Activated naive CD4-positive, alpha-beta T cell treated with anti-CD3 and anti-CD28 coated beads, Interleukin-2, amount 50 U/mL, for 72 hours (primary cell): ENCODE data around the gene CUBN. TPM values are rescaled to one million over a fixed set of nuclear protein-coding genes. Genes with fewer than 3 reads are reported as not detected.

Experiments used
- ATAC-seq, 2 donors: fragments of 150-1000 bp; cut with Tn5 transposase; 2 replicates each; pipeline ENCODE4 v1.10.0; 2021; ENCODE audit warnings: mild to moderate bottlenecking in 2 of 2, moderate library complexity in 2 of 2
- DNase-seq, 2 donors: peaks; one replicate each; pipeline ENCODE4 v3.0.0; 2021 to 2022; ENCODE audit warnings: low spot score in 2 of 2
- H3K27ac Mint-ChIP-seq, 2 donors: one replicate each; pipeline ENCODE4 v1.8.0; 2022; ENCODE audit warnings: mild to moderate bottlenecking in 2 of 2, mixed read lengths in 2 of 2
- H3K36me3 Mint-ChIP-seq, 2 donors: one replicate each; pipeline ENCODE4 v1.8.0; 2022; ENCODE audit warnings: mixed read lengths in 2 of 2
- H3K9me3 Mint-ChIP-seq, 2 donors: one replicate each; pipeline ENCODE4 v1.8.0; 2022; ENCODE audit warnings: mixed read lengths in 2 of 2
- total RNA-seq, 2 donors: library from RNA; stranded (reverse); gene quantifications; one replicate each; pipeline ENCODE4 v1.2.3, GENCODE V29; 2022

CUBN gene
- total RNA-seq, 2 donors from 2014 or later: 0.32 to 1.1 TPM

GRCh38 chr10:17047908-17048307, 81.7 kb downstream of the CUBN start:
- ATAC-seq (no peak), DNase-seq (no peak)
- peaks cover 0 to 22% of the 10 kb centered on the region in 2 donors for H3K9me3 Mint-ChIP-seq
- H3K36me3 Mint-ChIP-seq: peaks cover 5 to 25% of the 10 kb centered on the region in 2 donors
- no peak overlapping the region for H3K27ac Mint-ChIP-seq

- ATAC-seq (no peak), DNase-seq (no peak)
- H3K27ac Mint-ChIP-seq: no peak overlapping the region
- H3K9me3 Mint-ChIP-seq: peaks cover 0 to 18% of the 10 kb centered on the region in 2 donors
- H3K36me3 Mint-ChIP-seq: peaks cover 5 to 19% of the 10 kb centered on the region in 2 donors
Observed at GRCh38 chr10:17046989-17047388, 82.6 kb downstream of the CUBN start.

GRCh38 chr10:17043586-17043985, 86.0 kb downstream of the CUBN start:
- Mint-ChIP-seq H3K27ac (no peak overlapping the region), H3K36me3 (no peaks in the 10 kb centered on the region), H3K9me3 (no peaks in the 10 kb centered on the region)
- DNase-seq: no peak
- ATAC-seq: no peak

GRCh38 chr10:17041626-17042520, 87.7 kb downstream of the CUBN start:
- Mint-ChIP-seq H3K36me3 (no peaks in the 10 kb centered on the region), H3K27ac (no peak overlapping the region), H3K9me3 (peaks cover 0 to 5% of the 10 kb centered on the region in 2 donors)
- no peak for DNase-seq
- ATAC-seq: no peak

GRCh38 chr10:17038627-17039026, 91.0 kb downstream of the CUBN start:
- DNase-seq (no peak), ATAC-seq (no peak)
- Mint-ChIP-seq H3K9me3 (peaks cover 0 to 21% of the 10 kb centered on the region in 2 donors), H3K36me3 (peaks cover 0 to 16% of the 10 kb centered on the region in 2 donors), H3K27ac (no peak overlapping the region)

GRCh38 chr10:17037910-17038309, 91.7 kb downstream of the CUBN start:
- DNase-seq (no peak), ATAC-seq (no peak)
- Mint-ChIP-seq H3K27ac (no peak overlapping the region), H3K36me3 (peaks cover 0 to 23% of the 10 kb centered on the region in 2 donors), H3K9me3 (peaks cover 0 to 25% of the 10 kb centered on the region in 2 donors)

GRCh38 chr10:17035446-17035845, 94.2 kb downstream of the CUBN start:
- no peak for ATAC-seq
- Mint-ChIP-seq H3K9me3 (peaks cover 0 to 34% of the 10 kb centered on the region in 2 donors), H3K36me3 (peaks cover 4 to 30% of the 10 kb centered on the region in 2 donors), H3K27ac (no peak overlapping the region)
- DNase-seq: no peak

GRCh38 chr10:17033529-17034260, 95.9 kb downstream of the CUBN start:
- DNase-seq: no peak
- peaks cover 4 to 30% of the 10 kb centered on the region in 2 donors for H3K36me3 Mint-ChIP-seq
- H3K27ac Mint-ChIP-seq: no peak overlapping the region
- no peak for ATAC-seq
- peaks cover 0 to 34% of the 10 kb centered on the region in 2 donors for H3K9me3 Mint-ChIP-seq

- H3K36me3 Mint-ChIP-seq: peaks cover 4 to 30% of the 10 kb centered on the region in 2 donors
- peaks cover 0 to 29% of the 10 kb centered on the region in 2 donors for H3K9me3 Mint-ChIP-seq
- H3K27ac Mint-ChIP-seq: peak overlapping the region in 1 of 2 donors; percentile 12
- ATAC-seq (no peak), DNase-seq (no peak)
Observed at GRCh38 chr10:17031637-17032635, 97.7 kb downstream of the CUBN start.

GRCh38 chr10:17029581-17030271, 99.9 kb downstream of the CUBN start:
- peak overlapping the region; percentile 92 to 97 for H3K27ac Mint-ChIP-seq
- DNase-seq: peak; percentile 66 to 81
- peaks cover 4 to 23% of the 10 kb centered on the region in 2 donors for H3K36me3 Mint-ChIP-seq
- ATAC-seq: peak; percentile 17 to 23
- H3K9me3 Mint-ChIP-seq: peaks cover 0 to 22% of the 10 kb centered on the region in 2 donors

- Mint-ChIP-seq H3K36me3 (peaks cover 4 to 20% of the 10 kb centered on the region in 2 donors), H3K9me3 (peaks cover 0 to 18% of the 10 kb centered on the region in 2 donors), H3K27ac (peak overlapping the region; percentile 92 to 97)
- no peak for DNase-seq
- peak in 1 of 2 donors; percentile 0 for ATAC-seq
Observed at GRCh38 chr10:17029239-17029580, 100.4 kb downstream of the CUBN start.

GRCh38 chr10:17028798-17029197, 100.8 kb downstream of the CUBN start:
- ATAC-seq (no peak), DNase-seq (no peak)
- Mint-ChIP-seq H3K36me3 (peaks cover 4 to 15% of the 10 kb centered on the region in 2 donors), H3K9me3 (peaks cover 0 to 15% of the 10 kb centered on the region in 2 donors), H3K27ac (peak overlapping the region; percentile 92 to 97)

GRCh38 chr10:17026686-17027485, 102.7 kb downstream of the CUBN start:
- ATAC-seq: peak; percentile 56 to 65
- peak overlapping the region; percentile 95 to 97 for H3K27ac Mint-ChIP-seq
- DNase-seq: peak; percentile 68 to 77
- H3K9me3 Mint-ChIP-seq: peaks cover 0 to 4% of the 10 kb centered on the region in 2 donors
- peaks cover 4% of the 10 kb centered on the region in 2 donors for H3K36me3 Mint-ChIP-seq

- Mint-ChIP-seq H3K36me3 (no peaks in the 10 kb centered on the region), H3K27ac (peak overlapping the region; percentile 95 to 97), H3K9me3 (no peaks in the 10 kb centered on the region)
- ATAC-seq: peak; percentile 73 to 78
- peak; percentile 79 to 92 for DNase-seq
Observed at GRCh38 chr10:17025444-17026295, 103.9 kb downstream of the CUBN start.
